ENCODE results near the gene SETD5.

The SETD5 gene

GRCh38 chr3:9399337-9399703, 1.9 kb downstream of the SETD5 start:
- Histone ChIP-seq H3K27me3 (ENCODE audit: control insufficient read depth in 3 of 3, insufficient read depth in 3 of 3, low read depth in 1 of 3, low read length in 3 of 3) (no peaks in the 10 kb centered on the region), H2BK15ac (ENCODE audit: low read length) (no peak overlapping the region), H3K4me2 (ENCODE audit: insufficient read depth, low read length, poor library complexity, severe bottlenecking) (peak overlapping the region; percentile 41), H2AK5ac (ENCODE audit: low read depth, low read length) (no peak overlapping the region), H3K14ac (ENCODE audit: low read length) (no peak overlapping the region), H3K4me3 (ENCODE audit: low read length in 2 of 2) (peak overlapping the region in 1 of 2 donors; percentile 93), H3K9me3 (replicated peaks in 1 of 2; ENCODE audit: control insufficient read depth in 2 of 2, insufficient read depth in 1 of 2, low read depth in 1 of 2, low read length in 2 of 2) (no peaks in the 10 kb centered on the region), H3K4ac (ENCODE audit: low read length) (no peak overlapping the region), H3K36me3 (replicated peaks in 1 of 2; ENCODE audit: control insufficient read depth in 2 of 2, insufficient read depth in 2 of 2, low read length in 2 of 2) (peaks cover 0 to 16% of the 10 kb centered on the region in 2 donors), H3K18ac (ENCODE audit: low read length) (no peak overlapping the region), H2AFZ (ENCODE audit: low read length) (no peak overlapping the region), H2BK5ac (ENCODE audit: low read length) (no peak overlapping the region), H3K23ac (ENCODE audit: low read depth, low read length, poor library complexity) (no peak overlapping the region), H4K8ac (ENCODE audit: low read depth, low read length) (no peak overlapping the region), H3K79me1 (ENCODE audit: low read depth, low read length) (no peaks in the 10 kb centered on the region), H3K4me1 (ENCODE audit: control insufficient read depth in 2 of 2, insufficient read depth in 1 of 2, low read depth in 1 of 2, low read length in 2 of 2) (peaks cover 4 to 48% of the 10 kb centered on the region in 2 donors), H3K9ac (ENCODE audit: low read depth, low read length, poor library complexity) (no peak overlapping the region), H2BK120ac (ENCODE audit: low read depth, low read length) (no peak overlapping the region), H2BK12ac (ENCODE audit: low read length) (no peak overlapping the region), H3K27ac (replicated peaks; ENCODE audit: low read length) (no peak overlapping the region), H4K91ac (ENCODE audit: low read depth, low read length, poor library complexity) (no peak overlapping the region)
- DNase-seq (ENCODE audit: low spot score): no peak
- WGBS, 2 donors (ENCODE audit: extremely low coverage in 2 of 2, insufficient read length in 2 of 2, insufficient replicate concordance in 1 of 2): no CpG with 5 or more reads among the region's 2 CpGs

GRCh38 chr3:9399746-9400145, 2.3 kb downstream of the SETD5 start:
- Histone ChIP-seq H3K4me2 (ENCODE audit: insufficient read depth, low read length, poor library complexity, severe bottlenecking) (peak overlapping the region; percentile 58), H2BK12ac (ENCODE audit: low read length) (no peak overlapping the region), H3K27me3 (ENCODE audit: control insufficient read depth in 3 of 3, insufficient read depth in 3 of 3, low read depth in 1 of 3, low read length in 3 of 3) (no peaks in the 10 kb centered on the region), H3K14ac (ENCODE audit: low read length) (no peak overlapping the region), H2AK5ac (ENCODE audit: low read depth, low read length) (no peak overlapping the region), H3K18ac (ENCODE audit: low read length) (no peak overlapping the region), H3K4me1 (ENCODE audit: control insufficient read depth in 2 of 2, insufficient read depth in 1 of 2, low read depth in 1 of 2, low read length in 2 of 2) (peaks cover 8 to 48% of the 10 kb centered on the region in 2 donors), H3K4ac (ENCODE audit: low read length) (no peak overlapping the region), H3K9me3 (replicated peaks in 1 of 2; ENCODE audit: control insufficient read depth in 2 of 2, insufficient read depth in 1 of 2, low read depth in 1 of 2, low read length in 2 of 2) (no peaks in the 10 kb centered on the region), H3K36me3 (replicated peaks in 1 of 2; ENCODE audit: control insufficient read depth in 2 of 2, insufficient read depth in 2 of 2, low read length in 2 of 2) (peaks cover 0 to 12% of the 10 kb centered on the region in 2 donors), H4K8ac (ENCODE audit: low read depth, low read length) (no peak overlapping the region), H2AFZ (ENCODE audit: low read length) (no peak overlapping the region), H2BK5ac (ENCODE audit: low read length) (no peak overlapping the region), H3K9ac (ENCODE audit: low read depth, low read length, poor library complexity) (no peak overlapping the region), H3K79me1 (ENCODE audit: low read depth, low read length) (no peaks in the 10 kb centered on the region), H2BK120ac (ENCODE audit: low read depth, low read length) (no peak overlapping the region), H3K4me3 (ENCODE audit: low read length in 2 of 2) (peak overlapping the region in 1 of 2 donors; percentile 93), H3K23ac (ENCODE audit: low read depth, low read length, poor library complexity) (no peak overlapping the region), H2BK15ac (ENCODE audit: low read length) (no peak overlapping the region), H4K91ac (ENCODE audit: low read depth, low read length, poor library complexity) (no peak overlapping the region), H3K27ac (replicated peaks; ENCODE audit: low read length) (peak overlapping the region; percentile 72)
- WGBS, 2 donors (ENCODE audit: extremely low coverage in 2 of 2, insufficient read length in 2 of 2, insufficient replicate concordance in 1 of 2): no CpG with 5 or more reads among the region's 3 CpGs
- DNase-seq (ENCODE audit: low spot score): peak; percentile 78

GRCh38 chr3:9400616-9401015, 3.2 kb downstream of the SETD5 start:
- H3K23ac ChIP-seq (ENCODE audit: low read depth, low read length, poor library complexity): no peak overlapping the region
- no peak overlapping the region for H2AK5ac ChIP-seq (ENCODE audit: low read depth, low read length)
- H3K27ac ChIP-seq (replicated peaks; ENCODE audit: low read length): peak overlapping the region; percentile 45
- H3K36me3 ChIP-seq (replicated peaks in 1 of 2; ENCODE audit: control insufficient read depth in 2 of 2, insufficient read depth in 2 of 2, low read length in 2 of 2): peaks cover 0 to 6% of the 10 kb centered on the region in 2 donors
- H3K4me2 ChIP-seq (ENCODE audit: insufficient read depth, low read length, poor library complexity, severe bottlenecking): peak overlapping the region; percentile 56
- H2BK120ac ChIP-seq (ENCODE audit: low read depth, low read length): no peak overlapping the region
- no CpG with 5 or more reads among the region's 3 CpGs for WGBS, 2 donors (ENCODE audit: extremely low coverage in 2 of 2, insufficient read length in 2 of 2, insufficient replicate concordance in 1 of 2)
- no peak overlapping the region for H2BK15ac ChIP-seq (ENCODE audit: low read length)
- DNase-seq (ENCODE audit: low spot score): no peak
- peaks cover 6 to 42% of the 10 kb centered on the region in 2 donors for H3K4me1 ChIP-seq (ENCODE audit: control insufficient read depth in 2 of 2, insufficient read depth in 1 of 2, low read depth in 1 of 2, low read length in 2 of 2)
- no peaks in the 10 kb centered on the region for H3K79me1 ChIP-seq (ENCODE audit: low read depth, low read length)
- H3K9ac ChIP-seq (ENCODE audit: low read depth, low read length, poor library complexity): no peak overlapping the region
- H4K8ac ChIP-seq (ENCODE audit: low read depth, low read length): no peak overlapping the region
- H3K4ac ChIP-seq (ENCODE audit: low read length): no peak overlapping the region
- no peak overlapping the region for H3K14ac ChIP-seq (ENCODE audit: low read length)
- H2AFZ ChIP-seq (ENCODE audit: low read length): no peak overlapping the region
- no peak overlapping the region for H2BK12ac ChIP-seq (ENCODE audit: low read length)
- H4K91ac ChIP-seq (ENCODE audit: low read depth, low read length, poor library complexity): no peak overlapping the region
- no peaks in the 10 kb centered on the region for H3K27me3 ChIP-seq (ENCODE audit: control insufficient read depth in 3 of 3, insufficient read depth in 3 of 3, low read depth in 1 of 3, low read length in 3 of 3)
- no peaks in the 10 kb centered on the region for H3K9me3 ChIP-seq (replicated peaks in 1 of 2; ENCODE audit: control insufficient read depth in 2 of 2, insufficient read depth in 1 of 2, low read depth in 1 of 2, low read length in 2 of 2)
- no peak overlapping the region for H2BK5ac ChIP-seq (ENCODE audit: low read length)
- no peak overlapping the region for H3K18ac ChIP-seq (ENCODE audit: low read length)
- peak overlapping the region in 1 of 2 donors; percentile 31 for H3K4me3 ChIP-seq (ENCODE audit: low read length in 2 of 2)

DNA sequence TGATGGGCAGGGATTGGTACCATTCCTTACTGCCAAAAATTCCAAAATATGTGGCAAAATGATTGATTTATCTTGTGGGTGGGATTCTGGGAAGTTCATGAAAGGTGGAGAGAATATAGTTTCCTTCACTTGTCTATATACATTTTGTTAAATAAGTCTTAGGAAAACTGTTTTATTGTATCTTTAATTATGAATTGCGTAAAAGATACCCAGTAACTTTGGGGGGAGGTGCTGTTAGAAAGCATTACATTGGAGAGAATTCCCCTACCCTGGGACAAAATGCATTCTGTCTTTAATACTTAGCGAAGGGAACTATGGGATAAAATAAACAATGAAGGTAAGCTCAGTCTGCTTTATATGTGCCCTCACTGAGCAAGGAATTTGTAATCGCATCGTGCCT, 4.6 kb downstream of the SETD5 start:
- WGBS, 2 donors (ENCODE audit: extremely low coverage in 2 of 2, insufficient read length in 2 of 2, insufficient replicate concordance in 1 of 2): no CpG with 5 or more reads among the region's 4 CpGs
- Histone ChIP-seq H3K79me1 (ENCODE audit: low read depth, low read length) (no peaks in the 10 kb centered on the region), H2BK120ac (ENCODE audit: low read depth, low read length) (no peak overlapping the region), H3K27ac (replicated peaks; ENCODE audit: low read length) (peak overlapping the region; percentile 98), H3K23ac (ENCODE audit: low read depth, low read length, poor library complexity) (no peak overlapping the region), H3K36me3 (replicated peaks in 1 of 2; ENCODE audit: control insufficient read depth in 2 of 2, insufficient read depth in 2 of 2, low read length in 2 of 2) (peaks cover 0 to 6% of the 10 kb centered on the region in 2 donors), H3K9ac (ENCODE audit: low read depth, low read length, poor library complexity) (no peak overlapping the region), H2BK5ac (ENCODE audit: low read length) (no peak overlapping the region), H2BK15ac (ENCODE audit: low read length) (no peak overlapping the region), H3K27me3 (ENCODE audit: control insufficient read depth in 3 of 3, insufficient read depth in 3 of 3, low read depth in 1 of 3, low read length in 3 of 3) (no peaks in the 10 kb centered on the region), H2AFZ (ENCODE audit: low read length) (no peak overlapping the region), H3K4me3 (ENCODE audit: low read length in 2 of 2) (peak overlapping the region in 1 of 2 donors; percentile 31), H4K91ac (ENCODE audit: low read depth, low read length, poor library complexity) (no peak overlapping the region), H3K9me3 (replicated peaks in 1 of 2; ENCODE audit: control insufficient read depth in 2 of 2, insufficient read depth in 1 of 2, low read depth in 1 of 2, low read length in 2 of 2) (peaks cover 0 to 6% of the 10 kb centered on the region in 2 donors), H3K4me1 (ENCODE audit: control insufficient read depth in 2 of 2, insufficient read depth in 1 of 2, low read depth in 1 of 2, low read length in 2 of 2) (peaks cover 6 to 39% of the 10 kb centered on the region in 2 donors), H2BK12ac (ENCODE audit: low read length) (no peak overlapping the region), H2AK5ac (ENCODE audit: low read depth, low read length) (no peak overlapping the region), H3K18ac (ENCODE audit: low read length) (no peak overlapping the region), H4K8ac (ENCODE audit: low read depth, low read length) (no peak overlapping the region), H3K4ac (ENCODE audit: low read length) (no peak overlapping the region), H3K4me2 (ENCODE audit: insufficient read depth, low read length, poor library complexity, severe bottlenecking) (peak overlapping the region; percentile 46), H3K14ac (ENCODE audit: low read length) (no peak overlapping the region)
- no peak for DNase-seq (ENCODE audit: low spot score)

Measured in neuronal stem cell (in vitro differentiated cells).